HFF-Myc (cell line): Measurements from ENCODE around the gene TOMT.
"Not testable (repeated sequence)": the region's sequence is repeated elsewhere in the genome, so short reads cannot be mapped to it uniquely, and the experiment has no call there.

Experiments
- DNase-seq: peaks from one replicate; pipeline ENCODE4 v3.0.0-alpha.2; 2011; ENCODE audit warnings: low read depth; ENCODE audit errors: extremely low read depth
- H3K4me3 ChIP-seq: replicated peaks from 2 replicates; pipeline ENCODE4 v1.5.1; 2011; ENCODE audit warnings: low read depth, mild to moderate bottlenecking, control low read depth, low read length
- CTCF ChIP-seq: IDR thresholded peaks from 2 replicates; pipeline ENCODE4 v1.5.1; 2012; ENCODE audit warnings: mild to moderate bottlenecking, low read depth, low read length, control low read depth; ENCODE audit errors: missing control alignments

TOMT gene

GRCh38 chr11:72144807-72145565 is 39.3 kb downstream of the TOMT start:
- no peak for TF ChIP-seq CTCF
- H3K4me3 ChIP-seq, result no peak overlapping the region
- peak; percentile 2 for DNase-seq

DNA sequence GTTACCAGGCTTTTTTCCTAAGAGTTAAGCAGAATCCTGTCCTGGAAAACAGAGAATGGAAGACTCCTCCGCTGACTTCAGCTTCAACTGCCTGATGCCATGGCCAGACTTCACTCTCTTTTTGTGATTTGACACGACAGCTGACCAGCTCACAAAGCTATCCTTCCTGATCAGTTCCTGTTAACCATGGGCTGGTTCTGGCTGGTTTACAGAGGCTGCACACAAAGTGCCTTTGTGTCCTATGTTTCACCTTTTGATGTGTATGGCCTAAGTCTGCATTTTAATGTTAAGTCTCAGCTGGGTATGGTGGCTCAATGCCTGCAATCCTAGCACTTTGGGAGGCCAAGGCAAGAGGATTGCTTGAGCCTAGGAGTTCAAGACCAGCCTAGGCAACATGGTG is 40.9 kb downstream of the TOMT start:
- H3K4me3 ChIP-seq, result no peak overlapping the region
- no peak for TF ChIP-seq CTCF
- no peak for DNase-seq

GRCh38 chr11:72150882-72151281 is 45.2 kb downstream of the TOMT start:
- DNase-seq, result no peak
- no peak overlapping the region for H3K4me3 ChIP-seq
- no peak for TF ChIP-seq CTCF

DNA sequence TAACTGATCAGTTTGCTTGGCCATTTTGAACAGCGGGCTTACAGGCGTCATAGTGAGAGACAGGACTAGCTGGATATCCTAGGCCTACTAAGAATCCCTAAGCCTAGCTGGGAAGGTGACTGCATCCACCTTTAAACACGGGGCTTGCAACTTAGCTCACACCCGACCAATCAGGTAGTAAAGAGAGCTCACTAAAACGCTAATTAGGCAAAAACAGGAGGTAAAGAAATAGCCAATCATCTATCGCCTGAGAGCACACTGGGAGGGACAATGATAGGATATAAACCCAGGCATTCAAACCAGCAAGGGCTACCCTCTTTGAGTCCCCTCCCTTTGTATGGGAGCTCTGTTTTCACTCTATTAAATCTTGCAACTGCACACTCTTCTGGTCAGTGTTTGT is 48.1 kb downstream of the TOMT start:
- not testable (repeated sequence) for DNase-seq

GRCh38 chr11:72154816-72155215 is 49.1 kb downstream of the TOMT start:
- TF ChIP-seq CTCF, result no peak
- DNase-seq, result no peak

More for the DNA sequence above, 48.1 kb downstream of the TOMT start:
- not testable (repeated sequence) for H3K4me3 ChIP-seq

GRCh38 chr11:72155751-72156150 is 50.0 kb downstream of the TOMT start:
- TF ChIP-seq CTCF, result no peak
- no peak for DNase-seq

More at GRCh38 chr11:72154816-72155215, 49.1 kb downstream of the TOMT start:
- no peak overlapping the region for H3K4me3 ChIP-seq

GRCh38 chr11:72157131-72157530 is 51.4 kb downstream of the TOMT start:
- TF ChIP-seq CTCF, result no peak
- H3K4me3 ChIP-seq, result no peak overlapping the region
- no peak for DNase-seq

More at GRCh38 chr11:72155751-72156150, 50.0 kb downstream of the TOMT start:
- no peak overlapping the region for H3K4me3 ChIP-seq
